ENCODE data around the gene SLC25A11.
A peak's percentile ranks its signal among the peaks of the same experiment; 100 is the strongest.
"Not testable (repeated sequence)": the region's sequence is repeated elsewhere in the genome, so short reads cannot be mapped to it uniquely, and the experiment has no call there.

SLC25A11 gene

GRCh38 chr17:4919511-4920047 lies 20.3 kb downstream of the SLC25A11 start:
- no peak for DNase-seq

DNA sequence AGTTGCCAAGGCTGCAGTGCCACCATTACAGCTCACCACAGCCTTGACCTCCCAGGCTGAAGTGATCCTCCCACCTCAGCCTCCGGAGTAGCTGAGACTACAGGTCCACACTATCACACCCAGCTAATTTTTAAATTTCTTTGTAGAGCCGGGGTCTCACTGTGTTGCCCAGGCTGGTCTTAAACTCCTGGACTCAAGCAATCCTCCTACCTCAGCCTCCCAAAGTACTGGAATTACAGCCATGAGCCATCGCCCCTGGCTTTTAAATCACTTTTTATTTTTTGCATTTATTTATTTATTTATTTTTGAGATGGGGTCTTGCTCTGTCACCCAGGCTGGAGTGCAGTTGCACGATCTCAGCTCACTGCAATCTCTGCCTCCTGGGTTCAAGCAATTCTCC lies 25.3 kb downstream of the SLC25A11 start:
- DNase-seq, result not testable (repeated sequence)

DNA sequence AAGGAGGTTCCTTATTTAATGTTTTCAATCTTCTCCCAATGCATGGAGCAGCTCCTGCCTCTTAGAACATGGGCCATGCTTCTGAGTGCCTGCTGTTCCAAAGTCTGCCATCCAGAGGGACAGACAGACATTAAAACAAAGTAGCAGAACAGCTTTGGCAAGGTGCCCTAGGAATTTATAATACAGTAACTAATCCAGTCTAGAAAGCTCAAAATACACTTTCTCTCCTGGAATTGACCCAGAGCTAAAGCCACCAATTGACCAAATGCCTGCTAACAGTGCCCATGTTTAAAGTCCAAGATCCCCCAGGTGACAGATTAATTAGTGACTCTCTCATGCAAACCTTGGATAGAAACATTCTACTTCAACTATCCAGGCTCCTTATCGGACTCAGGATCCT lies 25.9 kb downstream of the SLC25A11 start:
- no peak for DNase-seq

DNA sequence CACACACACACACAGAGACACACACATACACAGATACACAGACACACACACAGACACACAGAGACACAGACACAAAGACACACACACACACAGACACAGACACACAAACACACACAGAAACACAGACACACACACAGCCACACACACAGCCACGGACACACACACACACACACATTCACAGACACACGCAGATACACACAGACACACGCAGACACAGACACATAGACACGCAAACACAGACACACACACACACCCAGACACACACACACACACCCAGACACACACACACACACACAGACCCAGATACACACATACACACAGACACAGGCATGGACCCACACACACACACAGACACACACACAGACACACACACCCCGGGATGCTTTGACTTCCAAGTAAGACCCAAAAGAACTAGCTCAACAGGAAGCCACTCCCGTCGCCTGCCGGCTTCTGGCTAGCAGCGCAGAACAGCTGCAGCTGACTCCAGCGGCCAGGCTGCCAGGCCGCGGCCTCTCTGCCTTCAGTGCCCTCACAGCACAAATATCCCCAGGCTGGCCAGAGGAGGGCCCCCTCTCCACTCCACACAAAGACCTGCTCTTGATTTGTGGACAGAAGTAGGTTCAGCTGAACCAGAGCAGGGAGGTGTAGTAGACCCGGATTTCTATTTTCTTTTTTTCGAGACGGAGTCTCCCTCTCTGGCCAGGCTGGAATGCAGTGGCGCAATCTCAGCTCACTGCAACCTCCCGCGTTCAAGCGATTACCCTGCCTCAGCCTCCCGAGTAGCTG lies 30.9 kb downstream of the SLC25A11 start:
- DNase-seq, result peak; percentile 83

- peak; percentile 85 for DNase-seq
Observed at GRCh38 chr17:4908301-4908700, 31.5 kb downstream of the SLC25A11 start.

GRCh38 chr17:4906642-4907041 lies 33.2 kb downstream of the SLC25A11 start:
- not testable (repeated sequence) for DNase-seq

GRCh38 chr17:4903051-4903818 lies 36.6 kb downstream of the SLC25A11 start, which contains the start of gene CHRNE:
TSS of gene CHRNE (minus strand) at chr17:4903098. CDS start at chr17:4903063, 35 bp downstream.
- peak; percentile 89 for DNase-seq

DNA sequence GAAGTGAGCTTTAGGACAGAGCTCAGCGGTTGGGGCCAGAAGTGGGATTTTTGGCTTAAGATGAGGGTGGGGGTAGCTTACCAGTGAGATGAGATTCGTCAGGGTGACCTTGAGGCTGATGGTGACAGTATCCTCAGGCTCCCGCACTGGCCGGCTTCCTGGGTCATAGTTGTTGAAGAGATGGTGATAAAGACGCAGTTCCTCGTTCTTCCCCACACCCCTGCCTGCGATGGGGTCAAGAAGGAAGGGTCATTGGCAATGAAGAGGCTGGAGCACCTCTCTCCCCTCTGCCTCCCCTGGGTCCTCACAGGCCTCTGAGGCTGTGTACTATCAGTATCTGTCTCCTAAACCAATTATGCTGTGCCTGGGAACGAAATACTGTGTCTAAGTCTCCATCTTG lies 37.3 kb downstream of the SLC25A11 start:
- no peak for DNase-seq

DNA sequence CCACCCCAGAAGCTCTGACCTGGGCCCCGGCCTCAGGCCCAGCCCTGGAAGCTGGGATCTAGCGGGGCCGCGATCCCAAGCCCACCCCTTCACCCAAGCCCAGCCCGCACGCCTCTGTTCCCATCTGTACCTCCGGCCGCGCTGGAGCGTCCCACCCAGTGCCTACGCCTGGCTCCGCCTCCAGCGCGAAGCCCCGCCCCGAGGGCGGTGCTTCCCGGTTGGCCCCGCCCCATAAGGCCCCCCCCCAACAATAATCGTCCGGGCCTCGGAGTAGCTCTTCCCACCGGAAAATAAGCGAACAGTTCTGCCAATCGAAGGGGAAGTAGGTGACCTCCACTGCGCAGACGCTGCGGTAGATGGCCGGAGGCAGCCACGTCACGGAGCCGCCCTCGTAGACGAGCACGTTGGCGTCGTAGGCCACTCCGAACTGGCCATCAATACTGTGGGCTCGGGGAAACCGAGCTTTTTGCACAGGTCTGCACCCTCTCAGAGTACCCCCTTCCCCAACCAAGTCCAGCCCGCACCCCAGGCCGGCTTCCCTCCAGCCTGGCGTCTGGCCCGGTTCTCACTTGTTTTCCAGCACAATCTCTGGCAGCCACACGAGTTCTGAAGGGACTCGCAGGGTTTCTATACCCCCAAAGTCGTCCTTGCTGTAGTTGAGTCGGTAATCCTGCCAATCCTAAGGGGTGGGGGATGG lies 38.0 kb downstream of the SLC25A11 start:
- DNase-seq, result no peak

DNA sequence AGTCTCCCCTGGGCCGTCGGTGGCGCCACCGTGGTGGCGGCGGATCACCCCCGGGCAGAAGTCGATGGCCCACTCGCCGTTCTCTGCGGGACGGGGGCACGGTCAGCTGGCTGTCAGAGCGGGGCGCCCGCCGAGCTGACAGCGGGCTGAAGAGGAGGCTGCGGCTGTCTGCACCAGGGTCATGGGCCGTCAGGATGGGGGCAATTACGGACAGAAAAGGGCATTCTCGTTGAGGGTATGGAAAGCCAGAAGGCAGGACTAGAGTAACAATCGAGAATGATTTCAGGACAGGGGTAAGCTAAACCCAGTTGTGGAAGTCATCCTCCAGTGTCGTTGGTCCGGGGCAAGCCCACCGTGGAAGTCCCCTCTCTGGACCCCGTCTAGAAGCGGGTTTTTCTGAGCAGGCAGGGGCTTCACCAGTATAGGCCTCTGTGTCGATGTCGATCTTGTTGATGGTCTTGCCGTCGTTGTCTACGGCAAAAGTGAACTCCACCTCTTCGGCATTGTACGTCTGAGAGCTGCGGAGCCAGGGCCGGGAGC lies 38.7 kb downstream of the SLC25A11 start:
- DNase-seq, result no peak

GRCh38 chr17:4900231-4901107 lies 39.4 kb downstream of the SLC25A11 start:
- no peak for DNase-seq

DNA sequence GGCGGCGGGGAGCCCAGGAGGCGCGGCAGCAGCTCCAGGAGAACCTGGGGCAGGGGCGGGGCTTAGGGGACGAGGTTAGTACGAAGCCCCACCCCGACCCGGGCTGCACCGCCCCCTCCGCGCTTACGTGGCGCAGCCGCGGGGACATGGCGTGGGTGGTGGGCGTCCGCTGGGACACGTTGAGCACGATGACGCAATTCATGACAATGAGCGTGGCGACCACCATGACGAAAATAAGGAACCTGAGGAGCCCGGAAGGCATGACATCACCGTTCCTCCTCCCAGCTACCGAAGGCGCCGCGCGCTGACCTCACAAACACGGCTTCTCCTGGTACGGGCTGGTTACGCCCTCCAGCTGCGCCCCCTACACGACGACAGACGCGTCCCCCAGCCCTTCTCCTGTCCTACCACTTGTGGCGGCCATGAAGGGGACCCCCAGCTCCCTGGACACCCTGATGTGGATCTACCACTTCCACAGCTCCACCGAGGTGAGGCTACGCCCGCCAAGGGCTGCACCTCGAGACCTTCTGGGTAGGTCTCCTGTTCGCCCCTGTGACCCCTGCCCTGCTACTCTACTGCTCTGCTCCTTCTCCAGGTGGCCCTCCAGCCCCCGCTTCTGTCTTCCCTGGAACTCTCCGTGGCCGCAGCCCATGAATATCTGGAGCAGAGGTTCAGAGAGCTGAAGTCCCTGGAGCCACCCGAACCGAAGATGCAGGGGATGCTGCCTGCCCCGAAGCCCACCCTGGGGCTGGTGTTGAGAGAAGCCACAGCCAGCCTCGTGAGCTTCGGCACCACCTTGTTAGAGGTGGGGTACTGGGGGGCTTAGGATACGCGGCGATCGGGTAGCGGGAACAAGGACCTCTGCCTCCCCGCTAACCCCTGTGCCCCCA lies 40.3 kb downstream of the SLC25A11 start, which contains the start of gene C17orf107:
Gene C17orf107 (plus strand): TSS at position 196 of the 890 bp plus-strand sequence. CDS start 227 bp downstream, at position 423.
- peak; percentile 15 for DNase-seq

DNA sequence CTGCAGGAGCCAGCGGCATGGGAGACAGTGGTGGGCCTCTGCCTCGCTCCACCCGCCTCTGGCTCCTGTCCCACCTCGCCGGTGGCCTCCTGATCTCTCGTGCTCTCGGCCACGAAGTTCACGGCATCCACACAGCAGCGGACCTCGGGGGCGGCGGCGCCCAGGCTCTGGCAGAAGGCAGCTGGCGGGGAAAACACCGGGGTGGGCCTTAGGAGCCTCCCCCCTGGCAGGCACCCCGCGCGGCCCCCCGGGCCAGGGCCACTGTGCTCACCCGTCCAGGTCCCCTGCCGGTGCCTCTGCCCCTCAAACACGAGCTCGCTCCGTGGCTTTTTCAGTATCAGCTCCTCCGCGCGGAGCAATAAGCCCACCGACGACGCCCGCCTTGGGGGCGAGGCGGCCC lies 40.9 kb downstream of the SLC25A11 start:
- no peak for DNase-seq

DNA sequence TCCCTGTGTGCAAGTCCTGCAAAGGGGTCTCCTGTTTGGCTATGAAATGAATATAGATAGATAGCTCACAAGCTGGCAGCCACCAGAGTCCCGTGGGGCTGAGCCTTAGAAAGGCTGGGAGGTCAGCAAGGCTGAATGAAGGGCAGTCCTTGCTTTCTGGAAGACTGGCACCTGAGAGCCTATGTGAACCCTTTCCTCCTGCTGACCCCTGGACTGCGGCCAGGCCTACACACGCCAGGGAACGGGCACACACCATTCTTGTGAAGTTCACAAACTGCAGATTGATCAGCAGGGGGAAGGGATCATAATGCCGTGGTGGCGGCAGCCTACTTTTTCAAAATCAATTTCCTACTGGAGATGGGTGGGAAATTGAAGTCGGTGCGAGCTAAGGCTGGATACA lies 41.5 kb downstream of the SLC25A11 start:
- DNase-seq, result no peak

- no peak for DNase-seq
Observed at GRCh38 chr17:4897785-4898184, 42.1 kb downstream of the SLC25A11 start.

DNA sequence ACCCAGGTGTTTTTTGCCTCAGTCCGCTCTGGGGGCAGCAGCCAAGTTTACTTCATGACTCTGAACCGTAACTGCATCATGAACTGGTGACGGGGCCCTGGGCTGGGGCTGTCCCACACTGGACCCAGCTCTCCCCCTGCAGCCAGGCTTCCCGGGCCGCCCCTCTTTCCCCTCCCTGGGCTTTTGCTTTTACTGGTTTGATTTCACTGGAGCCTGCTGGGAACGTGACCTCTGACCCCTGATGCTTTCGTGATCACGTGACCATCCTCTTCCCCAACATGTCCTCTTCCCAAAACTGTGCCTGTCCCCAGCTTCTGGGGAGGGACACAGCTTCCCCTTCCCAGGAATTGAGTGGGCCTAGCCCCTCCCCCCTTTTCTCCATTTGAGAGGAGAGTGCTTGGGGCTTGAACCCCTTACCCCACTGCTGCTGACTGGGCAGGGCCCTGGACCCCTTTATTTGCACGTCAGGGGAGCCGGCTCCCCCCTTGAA lies 42.6 kb downstream of the SLC25A11 start:
- DNase-seq, result no peak

DNA sequence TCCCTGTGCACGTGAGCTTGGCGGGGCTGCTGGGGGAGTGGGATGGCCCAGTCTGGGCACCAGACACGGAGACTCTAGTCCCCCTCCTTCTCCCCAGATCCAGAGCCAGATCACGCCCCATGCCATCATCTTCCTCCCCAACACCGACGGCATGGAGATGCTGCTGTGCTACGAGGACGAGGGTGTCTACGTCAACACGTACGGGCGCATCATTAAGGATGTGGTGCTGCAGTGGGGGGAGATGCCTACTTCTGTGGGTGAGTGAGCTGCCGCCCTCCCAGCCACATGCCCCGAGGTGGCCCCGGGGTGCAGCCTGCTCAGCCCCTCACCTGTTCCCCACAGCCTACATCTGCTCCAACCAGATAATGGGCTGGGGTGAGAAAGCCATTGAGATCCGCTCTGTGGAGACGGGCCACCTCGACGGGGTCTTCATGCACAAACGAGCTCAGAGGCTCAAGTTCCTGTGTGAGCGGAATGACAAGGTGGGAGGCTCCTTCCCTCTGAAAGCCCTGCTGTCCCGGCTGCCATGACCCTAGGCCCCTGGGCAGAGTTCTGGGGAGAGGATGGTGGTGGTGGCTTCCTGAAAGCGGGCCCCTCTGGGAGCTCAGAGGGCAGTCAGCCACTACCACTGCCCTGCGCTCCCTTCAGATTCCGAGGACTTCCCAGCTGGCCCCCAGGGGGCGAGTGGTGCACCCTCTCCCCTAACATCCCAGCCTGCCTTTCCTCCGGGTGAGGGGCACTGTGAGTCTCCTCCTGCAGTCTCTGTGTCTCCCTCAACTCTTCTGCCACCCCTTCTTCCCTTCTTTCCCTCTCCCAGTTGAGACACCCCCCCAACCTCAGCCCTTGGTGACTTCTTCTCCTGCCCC lies 43.3 kb downstream of the SLC25A11 start:
- DNase-seq, result no peak

DNA sequence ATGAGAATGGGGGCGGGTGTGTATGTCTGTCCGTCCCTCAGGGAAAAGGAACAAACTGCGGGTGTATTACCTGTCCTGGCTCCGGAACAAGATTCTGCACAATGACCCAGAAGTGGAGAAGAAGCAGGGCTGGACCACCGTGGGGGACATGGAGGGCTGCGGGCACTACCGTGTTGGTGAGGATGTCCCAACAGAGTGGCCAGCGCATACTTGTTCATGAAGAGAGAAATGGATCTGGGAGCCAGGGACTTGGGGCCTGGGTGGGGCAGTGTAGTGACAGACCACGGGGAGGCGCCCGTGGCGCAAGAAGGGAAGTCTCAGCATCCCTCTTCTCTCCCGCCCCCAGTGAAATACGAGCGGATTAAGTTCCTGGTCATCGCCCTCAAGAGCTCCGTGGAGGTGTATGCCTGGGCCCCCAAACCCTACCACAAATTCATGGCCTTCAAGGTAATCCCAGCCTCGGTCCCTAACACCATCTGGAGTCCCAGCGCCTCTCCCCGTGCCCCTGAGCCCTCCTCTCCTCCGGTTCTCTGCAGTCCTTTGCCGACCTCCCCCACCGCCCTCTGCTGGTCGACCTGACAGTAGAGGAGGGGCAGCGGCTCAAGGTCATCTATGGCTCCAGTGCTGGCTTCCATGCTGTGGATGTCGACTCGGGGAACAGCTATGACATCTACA lies 44.1 kb downstream of the SLC25A11 start:
- DNase-seq, result no peak

DNA sequence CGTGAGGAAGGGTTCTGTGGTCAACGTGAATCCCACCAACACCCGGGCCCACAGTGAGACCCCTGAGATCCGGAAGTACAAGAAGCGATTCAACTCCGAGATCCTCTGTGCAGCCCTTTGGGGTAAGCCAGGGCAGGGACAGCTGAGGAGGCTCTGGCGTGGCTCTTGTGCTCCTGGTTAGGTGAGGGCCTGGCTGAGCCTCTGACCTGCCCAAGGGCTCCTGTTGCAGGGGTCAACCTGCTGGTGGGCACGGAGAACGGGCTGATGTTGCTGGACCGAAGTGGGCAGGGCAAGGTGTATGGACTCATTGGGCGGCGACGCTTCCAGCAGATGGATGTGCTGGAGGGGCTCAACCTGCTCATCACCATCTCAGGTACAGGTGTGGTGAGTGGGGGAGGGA lies 44.7 kb downstream of the SLC25A11 start:
- DNase-seq, result no peak
